WTC11 (cell line): ENCODE results near the gene CALM3. TPM values are rescaled to one million over a fixed set of nuclear protein-coding genes. Genes with fewer than 3 reads are reported as not detected.
A peak's percentile ranks its signal among the peaks of the same experiment; 100 is the strongest.

ENCODE experiments used
- ATAC-seq: fragments of 200-7000 bp; cut with Tn5 transposase; 2 replicates; pipeline ENCODE4 v1.10.0; 2021; ENCODE audit warnings: mild to moderate bottlenecking, moderate library complexity
- CTCF ChIA-PET: fragments of 300-600 bp; sonication (Branson Sonifier 250); formaldehyde crosslinking; loops from one replicate; lab custom pipeline; 2021; ENCODE audit warnings: antibody characterized with exemption; lab: Charles Lee
- POLR2A ChIA-PET: fragments of 350-600 bp; sonication (Branson Sonifier 250); formaldehyde crosslinking; loops from one replicate; lab custom pipeline; 2021; ENCODE audit warnings: antibody characterized with exemption; lab: Charles Lee
- DNase-seq: peaks from one replicate; pipeline ENCODE4 v3.0.0; 2021; ENCODE audit warnings: low spot score
- H3K27ac Mint-ChIP-seq: 2 replicates; pipeline ENCODE4 v1.8.0; 2021; ENCODE audit warnings: mixed read lengths
- H3K27me3 Mint-ChIP-seq: 2 replicates; pipeline ENCODE4 v1.8.0; 2021; ENCODE audit warnings: low read depth, mild to moderate bottlenecking, moderate library complexity, mixed read lengths
- H3K36me3 Mint-ChIP-seq: 2 replicates; pipeline ENCODE4 v1.8.0; 2021; ENCODE audit warnings: mixed read lengths
- H3K4me1 Mint-ChIP-seq: 2 replicates; pipeline ENCODE4 v1.8.0; 2022; ENCODE audit warnings: mixed read lengths
- H3K4me3 Mint-ChIP-seq: 2 replicates; pipeline ENCODE4 v1.8.0; 2021; ENCODE audit warnings: mild to moderate bottlenecking, moderate library complexity, mixed read lengths
- H3K9me3 Mint-ChIP-seq: 2 replicates; pipeline ENCODE4 v1.8.0; 2021; ENCODE audit warnings: mixed read lengths
- AFF4 ChIP-seq: sonication (generic); formaldehyde crosslinking; IDR thresholded peaks from 2 replicates; pipeline ENCODE4 v1.8.1; 2023; ENCODE audit warnings: mild to moderate bottlenecking, missing genetic modification reagents, borderline replicate concordance
- ESRRA ChIP-seq: sonication (generic); formaldehyde crosslinking; IDR thresholded peaks from 2 replicates; pipeline ENCODE4 v1.8.1; 2022; ENCODE audit warnings: mild to moderate bottlenecking, missing genetic modification reagents, borderline replicate concordance
- FOXP4 ChIP-seq: sonication (generic); formaldehyde crosslinking; IDR thresholded peaks from 2 replicates; pipeline ENCODE4 v1.8.0; 2022; ENCODE audit warnings: mild to moderate bottlenecking, missing genetic modification reagents
- GRHL2 ChIP-seq: fragments of 250-450 bp; sonication (Bioruptor Pico); IDR thresholded peaks from 2 replicates; pipeline ENCODE4 v1.8.0; 2022; ENCODE audit warnings: mild to moderate bottlenecking, moderate library complexity; ENCODE audit not compliant: insufficient replicate concordance, severe bottlenecking
- GTF2I ChIP-seq: fragments of 250-450 bp; sonication (Bioruptor Pico); conservative IDR thresholded peaks from 2 replicates; pipeline ENCODE4 v1.4.0; 2021; ENCODE audit warnings: mild to moderate bottlenecking
- HMGA2 ChIP-seq: fragments of 250-450 bp; sonication (Bioruptor Pico); IDR thresholded peaks from 2 replicates; pipeline ENCODE4 v1.4.0; 2021; ENCODE audit warnings: mild to moderate bottlenecking, moderate library complexity
- HMGXB4 ChIP-seq: sonication (generic); formaldehyde crosslinking; IDR thresholded peaks from 2 replicates; pipeline ENCODE4 v1.8.1; 2023; ENCODE audit warnings: mild to moderate bottlenecking, moderate library complexity, missing genetic modification reagents
- IRF2 ChIP-seq: sonication (generic); formaldehyde crosslinking; IDR thresholded peaks from 2 replicates; pipeline ENCODE4 v1.8.0; 2022; ENCODE audit warnings: low read depth, missing genetic modification reagents, borderline replicate concordance
- KAT7 ChIP-seq: sonication (generic); formaldehyde crosslinking; IDR thresholded peaks from 2 replicates; pipeline ENCODE4 v1.8.1; 2023; ENCODE audit warnings: missing genetic modification reagents, mild to moderate bottlenecking, borderline replicate concordance
- NFATC4 ChIP-seq: fragments of 250-450 bp; sonication (Bioruptor Pico); IDR thresholded peaks from 2 replicates; pipeline ENCODE4 v1.9.0; 2021; ENCODE audit warnings: mild to moderate bottlenecking
- PREB ChIP-seq: sonication (generic); formaldehyde crosslinking; IDR thresholded peaks from 2 replicates; pipeline ENCODE4 v1.8.1; 2022; ENCODE audit warnings: mild to moderate bottlenecking, missing genetic modification reagents, moderate library complexity, borderline replicate concordance
- RELA ChIP-seq: sonication (generic); formaldehyde crosslinking; IDR thresholded peaks from 2 replicates; pipeline ENCODE4 v1.8.1; 2022; ENCODE audit warnings: missing genetic modification reagents, mild to moderate bottlenecking, borderline replicate concordance
- SMAD4 ChIP-seq: sonication (generic); formaldehyde crosslinking; IDR thresholded peaks from 2 replicates; pipeline ENCODE4 v1.8.0; 2022; ENCODE audit warnings: mild to moderate bottlenecking, missing genetic modification reagents
- SP1 ChIP-seq: sonication (generic); formaldehyde crosslinking; conservative IDR thresholded peaks from 2 replicates; pipeline ENCODE4 v1.8.1; 2022; ENCODE audit warnings: missing genetic modification reagents
- STAT6 ChIP-seq: sonication (generic); formaldehyde crosslinking; conservative IDR thresholded peaks from 2 replicates; pipeline ENCODE4 v1.8.1; 2023; ENCODE audit warnings: mild to moderate bottlenecking, low read depth, missing genetic modification reagents, moderate library complexity
- TCF7 ChIP-seq: sonication (generic); formaldehyde crosslinking; IDR thresholded peaks from 2 replicates; pipeline ENCODE4 v1.8.0; 2022; ENCODE audit warnings: mild to moderate bottlenecking, low read depth, missing genetic modification reagents, moderate library complexity
- ZBTB21 ChIP-seq: sonication (generic); formaldehyde crosslinking; IDR thresholded peaks from 2 replicates; pipeline ENCODE4 v1.8.1; 2023; ENCODE audit warnings: mild to moderate bottlenecking, missing genetic modification reagents, borderline replicate concordance
- ZNF232 ChIP-seq: sonication (generic); formaldehyde crosslinking; IDR thresholded peaks from 2 replicates; pipeline ENCODE4 v1.8.0; 2022; ENCODE audit warnings: mild to moderate bottlenecking, missing genetic modification reagents
- total RNA-seq: library from RNA; stranded (reverse); gene quantifications from 3 replicates; pipeline ENCODE4 v1.2.3, GENCODE V29; 2021

Gene CALM3
- total RNA-seq, 1 experiment from 2014 or later, result 306 TPM

- no peak for TF ChIP-seq STAT6 (CRISPR knock-in tag)
- no peak for TF ChIP-seq IRF2 (CRISPR knock-in tag)
- TF ChIP-seq KAT7, result no peak
These were observed 4.9 kb downstream of the CALM3 start (continued) for GRCh38 chr19:46606019-46606418.

GRCh38 chr19:46606681-46607447 lies 5.7 kb downstream of the CALM3 start:
- peaks cover 35% of the 10 kb centered on the region for H3K36me3 Mint-ChIP-seq

GRCh38 chr19:46607448-46607841 lies 6.3 kb downstream of the CALM3 start:
- ATAC-seq, result no peak
- Mint-ChIP-seq H3K4me1 (peaks cover 18% of the 10 kb centered on the region), H3K36me3 (peaks cover 35% of the 10 kb centered on the region), H3K27me3 (no peaks in the 10 kb centered on the region; the same call in 1 of the 2 replicates), H3K27ac (no peak overlapping the region), H3K9me3 (no peaks in the 10 kb centered on the region), H3K4me3 (no peak overlapping the region)
- POLR2A ChIA-PET, result no interaction called here
- CTCF ChIA-PET, result interaction anchor here (1.0 to 4.9 kb wide), 2 partner anchors 10 to 15 kb away, joined by 3 to 26 read pairs; no protein-coding TSS in a partner anchor
- DNase-seq, result peak; percentile 5
- TF ChIP-seq GTF2I (no peak), HMGXB4 (CRISPR knock-in tag) (no peak), AFF4 (CRISPR knock-in tag) (no peak), NFATC4 (no peak), HMGA2 (CRISPR knock-in tag) (no peak), RELA (no peak), GRHL2 (CRISPR knock-in tag) (no peak), SP1 (no peak), FOXP4 (CRISPR knock-in tag) (no peak), PREB (CRISPR knock-in tag) (no peak), ZNF232 (no peak), ESRRA (no peak), TCF7 (no peak)

More at GRCh38 chr19:46606681-46607447, 5.7 kb downstream of the CALM3 start:
- POLR2A ChIA-PET, result no interaction called here
- DNase-seq (peak; percentile 3), ATAC-seq (no peak)
- no peak overlapping the region for H3K27ac Mint-ChIP-seq
- no peak for TF ChIP-seq SMAD4 (CRISPR knock-in tag)
- TF ChIP-seq ZBTB21 (CRISPR knock-in tag), result no peak
- H3K9me3 Mint-ChIP-seq, result no peaks in the 10 kb centered on the region
- H3K4me3 Mint-ChIP-seq, result no peak overlapping the region
- peaks cover 23% of the 10 kb centered on the region for H3K4me1 Mint-ChIP-seq
- CTCF ChIA-PET, result interaction anchor here (1.0 to 4.9 kb wide), 2 partner anchors 11 to 15 kb away, joined by 3 to 26 read pairs; no protein-coding TSS in a partner anchor
- no peaks in the 10 kb centered on the region; the same call in 1 of the 2 replicates for H3K27me3 Mint-ChIP-seq
